PC-9 (cell line): Measurements from ENCODE around the gene TDP1. TPM values are rescaled to one million over a fixed set of nuclear protein-coding genes. Genes with fewer than 3 reads are reported as not detected.
A peak's percentile ranks its signal among the peaks of the same experiment; 100 is the strongest.

ENCODE experiments used
- Bru-seq: library from RNA; stranded (reverse); fragments of 400-500 nt; gene quantifications from one replicate; lab custom pipeline; 2021; lab: Mats Ljungman, UMichigan
- BruChase-seq, 2 experiments: library from RNA; stranded (reverse); fragments of 400-500 nt; gene quantifications; one replicate each; lab custom pipeline; 2021; lab: Mats Ljungman, UMichigan
- BruUV-seq: library from RNA; stranded (reverse); fragments of 400-500 nt; replicated peaks from 2 replicates; lab custom pipeline; 2021; lab: Mats Ljungman, UMichigan
- CTCF ChIA-PET: fragments of 300-600 bp; sonication (Branson Sonifier 250); formaldehyde crosslinking; loops from one replicate; lab custom pipeline; 2022; ENCODE audit warnings: antibody characterized with exemption; lab: Charles Lee
- POLR2A ChIA-PET: fragments of 300-600 bp; sonication (Branson Sonifier 250); formaldehyde crosslinking; loops from one replicate; lab custom pipeline; 2022; ENCODE audit warnings: antibody characterized with exemption; ENCODE audit not compliant: unreplicated experiment; lab: Charles Lee
- DNase-seq, 2 experiments: peaks; one replicate each; pipeline versions ENCODE4 v3.0.0 to v3.0.0-alpha.2; 2015 to 2022; ENCODE audit warnings: mixed read lengths in 1 of 2
- H2AFZ ChIP-seq: fragments of 200-600 bp; sonication (generic); 2 replicates; pipeline ENCODE4 v1.8.1; 2017; ENCODE audit warnings: antibody characterized with exemption
- H3F3A ChIP-seq: fragments of 200-600 bp; sonication (generic); 2 replicates; pipeline ENCODE4 v1.8.1; 2017; ENCODE audit warnings: antibody characterized with exemption, mild to moderate bottlenecking, low read depth; ENCODE audit not compliant: insufficient read depth
- H3K27ac ChIP-seq: fragments of 200-600 bp; sonication (generic); 2 replicates; pipeline ENCODE4 v1.6.1; 2016; ENCODE audit warnings: mixed run types
- H3K27me3 ChIP-seq: fragments of 200-600 bp; sonication (generic); 2 replicates; pipeline ENCODE4 v1.6.1; 2016; ENCODE audit warnings: low read depth, mixed run types; ENCODE audit not compliant: insufficient read depth
- H3K36me3 ChIP-seq: fragments of 200-600 bp; sonication (generic); 2 replicates; pipeline ENCODE4 v1.6.1; 2016; ENCODE audit warnings: low read depth, mixed run types
- H3K4me1 ChIP-seq: fragments of 200-600 bp; sonication (generic); replicated peaks from 2 replicates; pipeline ENCODE4 v1.6.1; 2016; ENCODE audit warnings: mixed run types; ENCODE audit not compliant: insufficient read depth
- H3K4me2 ChIP-seq: fragments of 200-600 bp; sonication (generic); 2 replicates; pipeline ENCODE4 v1.6.1; 2017; ENCODE audit warnings: mixed run types
- H3K4me3 ChIP-seq: fragments of 200-600 bp; sonication (generic); 2 replicates; pipeline ENCODE4 v1.6.1; 2016; ENCODE audit warnings: mixed run types
- H3K79me2 ChIP-seq: fragments of 200-600 bp; sonication (generic); 2 replicates; pipeline ENCODE4 v1.6.1; 2017; ENCODE audit warnings: low read depth, mixed run types
- H3K9me2 ChIP-seq: fragments of 200-600 bp; sonication (generic); 2 replicates; pipeline ENCODE4 v1.8.1; 2017; ENCODE audit warnings: mild to moderate bottlenecking; ENCODE audit not compliant: insufficient read depth
- H3K9me3 ChIP-seq: fragments of 200-600 bp; sonication (generic); 2 replicates; pipeline ENCODE4 v1.8.1; 2016; ENCODE audit warnings: low read depth; ENCODE audit not compliant: insufficient read depth
- H4K20me1 ChIP-seq: fragments of 200-600 bp; sonication (generic); 2 replicates; pipeline ENCODE4 v1.8.1; 2017; ENCODE audit not compliant: insufficient read depth
- EZH2 ChIP-seq: fragments of 200-600 bp; sonication (generic); IDR thresholded peaks from 2 replicates; pipeline ENCODE4 v1.8.0; 2017; ENCODE audit warnings: antibody characterized with exemption, low read depth
- intact Hi-C: fragments of 100-400 bp; cut with micrococcal nuclease; formaldehyde crosslinking; loops from one replicate; pipeline ENCODE4 v1.10.0; 2022; ENCODE audit not compliant: unreplicated experiment
- long read RNA-seq: library from polyadenylated mRNA; stranded (forward); transcript quantifications from one replicate; pipeline ENCODE4 v2.0.0, GENCODE V29; 2022
- total RNA-seq: library from RNA; stranded (reverse); gene quantifications from 2 replicates; pipeline ENCODE4 v1.2.3, GENCODE V29; 2021
- TF ChIP-seq, protein P1 (sequence below): fragments of 200-600 bp; sonication (generic); conservative IDR thresholded peaks from 2 replicates; pipeline ENCODE4 v1.6.1; 2017; ENCODE audit warnings: mixed run types, antibody characterized with exemption, mild to moderate bottlenecking, moderate library complexity

TDP1 gene
- total RNA-seq (12.6 and 12.8 TPM in 2 replicates), Bru-seq, nascent RNA (percentile 59 among the genes with signal in this experiment), BruChase-seq, experiment 1, labeled RNA remaining after a 2-hour chase (percentile 50 among the genes with signal in this experiment), BruChase-seq, experiment 2, labeled RNA remaining after a 6-hour chase (percentile 43 among the genes with signal in this experiment)
- long read RNA-seq, transcript TDP1-203 (16 exons, 2,068 nt), result major isoform, 6 of 27 reads
- long read RNA-seq, partial matches to known transcripts, result 7 of 27 reads
- long read RNA-seq, other reads (novel, unspliced or antisense), result 12 of 27 reads

DNA sequence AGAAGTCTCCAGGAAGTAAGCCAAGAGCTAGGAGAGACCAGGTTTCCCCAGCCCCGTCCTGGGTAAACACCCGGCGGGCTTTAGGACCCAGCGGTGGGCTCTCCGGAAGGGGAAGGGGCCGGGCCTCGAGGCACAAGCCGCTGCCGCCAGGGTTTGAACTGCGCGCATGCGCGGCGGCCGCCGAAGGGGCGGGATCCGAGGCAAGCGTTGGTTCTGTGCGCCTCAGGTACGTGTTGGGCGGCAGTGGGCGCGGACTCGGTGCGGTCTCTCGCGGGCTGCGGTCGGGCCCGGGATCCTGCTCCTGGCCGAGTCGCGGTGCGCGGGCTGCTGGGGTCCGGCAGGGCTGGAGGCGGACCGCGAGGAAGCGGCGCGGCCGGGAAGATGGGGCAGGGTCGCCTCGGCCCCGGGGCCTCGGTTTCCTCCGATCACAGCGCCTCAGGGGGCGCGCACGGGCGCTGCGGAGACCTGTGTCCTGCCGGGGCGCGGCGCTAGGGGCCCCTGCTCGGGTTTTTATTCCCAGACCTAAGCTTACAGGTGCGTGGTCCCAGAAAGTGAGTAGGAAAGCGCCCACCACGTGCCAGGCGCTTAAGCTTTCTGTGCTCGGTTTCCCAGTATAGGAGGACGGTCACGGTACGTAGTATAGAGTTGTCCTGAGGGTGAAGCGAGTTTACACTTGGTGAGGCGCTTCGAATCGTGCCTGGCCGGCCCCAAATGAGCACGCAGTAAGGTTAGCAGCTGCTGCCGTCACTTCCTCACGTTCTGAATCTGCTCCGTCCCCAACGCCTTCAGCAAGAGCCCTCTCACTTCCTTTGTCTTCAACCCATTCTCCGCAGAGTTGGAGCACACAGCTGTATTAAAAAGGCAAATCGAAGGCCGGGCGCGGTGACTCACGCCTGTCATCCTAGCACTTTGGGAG, at the start of gene TDP1:
Gene TDP1, plus strand, starts transcription at position 183 of the 916 bp plus-strand sequence. CDS start 7,188 bp downstream, outside the sequence.
- peaks cover 20% of the 10 kb centered on the region; the same call in 1 of the 2 replicates for H3K4me1 ChIP-seq
- H3K27ac ChIP-seq, result peak within 1 kb of the TSS; percentile 67
- peak within 1 kb of the TSS; percentile 80 for H2AFZ ChIP-seq
- DNase-seq, result peak; percentile 81 to 83
- H3K27me3 ChIP-seq, result no peaks in the 10 kb centered on the region
- no peaks in the 10 kb centered on the region for H3K9me2 ChIP-seq
- ChIA-PET POLR2A (interaction anchor here (0.9 kb wide), 1 partner anchor 1462 kb away, joined by 6 read pairs; no protein-coding TSS in a partner anchor), CTCF (no interaction called here)
- TF ChIP-seq EZH2, result no peak
- TF ChIP-seq, protein P1, sequence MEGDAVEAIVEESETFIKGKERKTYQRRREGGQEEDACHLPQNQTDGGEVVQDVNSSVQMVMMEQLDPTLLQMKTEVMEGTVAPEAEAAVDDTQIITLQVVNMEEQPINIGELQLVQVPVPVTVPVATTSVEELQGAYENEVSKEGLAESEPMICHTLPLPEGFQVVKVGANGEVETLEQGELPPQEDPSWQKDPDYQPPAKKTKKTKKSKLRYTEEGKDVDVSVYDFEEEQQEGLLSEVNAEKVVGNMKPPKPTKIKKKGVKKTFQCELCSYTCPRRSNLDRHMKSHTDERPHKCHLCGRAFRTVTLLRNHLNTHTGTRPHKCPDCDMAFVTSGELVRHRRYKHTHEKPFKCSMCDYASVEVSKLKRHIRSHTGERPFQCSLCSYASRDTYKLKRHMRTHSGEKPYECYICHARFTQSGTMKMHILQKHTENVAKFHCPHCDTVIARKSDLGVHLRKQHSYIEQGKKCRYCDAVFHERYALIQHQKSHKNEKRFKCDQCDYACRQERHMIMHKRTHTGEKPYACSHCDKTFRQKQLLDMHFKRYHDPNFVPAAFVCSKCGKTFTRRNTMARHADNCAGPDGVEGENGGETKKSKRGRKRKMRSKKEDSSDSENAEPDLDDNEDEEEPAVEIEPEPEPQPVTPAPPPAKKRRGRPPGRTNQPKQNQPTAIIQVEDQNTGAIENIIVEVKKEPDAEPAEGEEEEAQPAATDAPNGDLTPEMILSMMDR, result no peak; the same call in 1 of the 2 replicates
- no peaks in the 10 kb centered on the region for H4K20me1 ChIP-seq
- peak within 1 kb of the TSS; percentile 66 for H3K4me3 ChIP-seq
- peaks cover 9% of the 10 kb centered on the region; the same call in 1 of the 2 replicates for H3F3A ChIP-seq
- H3K79me2 ChIP-seq, result peaks cover 21% of the 10 kb centered on the region
- H3K36me3 ChIP-seq, result no peaks in the 10 kb centered on the region
- H3K9me3 ChIP-seq, result no peaks in the 10 kb centered on the region
- no TSS peak for BruUV-seq
- peak within 1 kb of the TSS; percentile 80 for H3K4me2 ChIP-seq
- intact Hi-C loops, result loop anchor here (10.0 kb wide), 1 partner anchor 799 kb away; no protein-coding TSS in a partner anchor

DNA sequence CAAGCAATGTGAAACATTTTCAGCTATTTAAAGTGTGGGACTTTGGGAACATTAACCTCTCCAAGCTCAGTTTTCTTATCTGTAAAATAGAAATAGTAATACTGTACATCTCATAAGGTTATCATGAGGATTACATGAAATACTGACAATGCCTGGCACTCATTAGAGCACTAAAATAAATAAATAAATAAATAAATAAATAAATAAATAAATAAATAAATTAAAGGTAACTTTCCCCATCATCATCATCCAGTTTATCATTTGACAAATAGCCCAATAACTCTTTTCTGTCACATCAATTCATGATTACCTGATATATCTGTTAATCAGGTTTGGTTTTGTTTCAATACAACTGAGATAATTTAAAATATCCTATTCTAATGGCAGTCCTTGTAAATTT, 49.7 kb upstream of the TDP1 start:
- no peaks in the 10 kb centered on the region for H3K79me2 ChIP-seq
- BruUV-seq, result no TSS peak
- H4K20me1 ChIP-seq, result no peaks in the 10 kb centered on the region
- no peaks in the 10 kb centered on the region for H3F3A ChIP-seq
- POLR2A ChIA-PET, result no interaction called here
- no peak overlapping the region for H3K4me2 ChIP-seq
- no peak overlapping the region for H2AFZ ChIP-seq
- H3K4me1 ChIP-seq, result no peaks in the 10 kb centered on the region
- intact Hi-C loops, result no loop called here
- no peaks in the 10 kb centered on the region for H3K9me3 ChIP-seq
- no peak for TF ChIP-seq EZH2
- TF ChIP-seq, protein P1, result no peak
- CTCF ChIA-PET, result no interaction called here
- no peak for DNase-seq
- no peaks in the 10 kb centered on the region for H3K9me2 ChIP-seq
- H3K27ac ChIP-seq, result no peak overlapping the region
- H3K36me3 ChIP-seq, result no peaks in the 10 kb centered on the region
- H3K4me3 ChIP-seq, result no peak overlapping the region
- no peaks in the 10 kb centered on the region for H3K27me3 ChIP-seq

DNA sequence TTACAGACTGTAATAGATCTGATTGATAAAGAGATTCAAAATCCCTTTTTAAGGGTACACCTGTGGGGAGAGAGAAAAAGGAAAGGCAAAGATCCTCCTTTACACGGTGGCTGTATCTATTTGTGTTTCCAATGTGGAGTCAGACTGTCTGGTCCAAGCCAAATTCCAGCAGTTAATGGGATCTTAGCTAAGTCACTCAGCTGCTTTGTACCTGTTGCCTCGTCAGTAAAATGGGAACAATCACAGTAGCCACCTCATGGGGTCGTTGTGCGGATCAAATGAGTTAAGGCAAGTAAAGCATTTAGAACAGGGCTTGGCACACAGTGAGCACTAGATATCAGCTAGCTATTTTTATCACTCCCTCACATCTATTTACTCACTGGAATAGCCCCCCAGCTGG, 48.1 kb upstream of the TDP1 start:
- H3K4me2 ChIP-seq, result no peak overlapping the region
- no peaks in the 10 kb centered on the region for H3K9me3 ChIP-seq
- H3K27me3 ChIP-seq, result no peaks in the 10 kb centered on the region
- DNase-seq, result no peak
- H3K4me3 ChIP-seq, result no peak overlapping the region
- no TSS peak for BruUV-seq
- no peaks in the 10 kb centered on the region for H3K79me2 ChIP-seq
- ChIA-PET CTCF (no interaction called here), POLR2A (no interaction called here)
- no peak overlapping the region for H2AFZ ChIP-seq
- intact Hi-C loops, result no loop called here
- no peak for TF ChIP-seq EZH2
- TF ChIP-seq, protein P1, result no peak
- no peaks in the 10 kb centered on the region for H3K9me2 ChIP-seq
- H4K20me1 ChIP-seq, result no peaks in the 10 kb centered on the region
- 0 out of 2 replicates have a peak, but pooled peaks cover 4% of the 10 kb centered on the region for H3K4me1 ChIP-seq
- H3K36me3 ChIP-seq, result no peaks in the 10 kb centered on the region
- no peaks in the 10 kb centered on the region for H3F3A ChIP-seq
- no peak overlapping the region for H3K27ac ChIP-seq
